ENCODE measurements around the gene THOC2.

Gene THOC2

GRCh38 chrX:123607806-123608205 is 125.0 kb downstream of the THOC2 start:
- Histone ChIP-seq H3K9me3 (ENCODE audit: insufficient read depth, low read length) (no peaks in the 10 kb centered on the region), H2AFZ (ENCODE audit: low read depth, low read length) (no peak overlapping the region), H3K9ac (ENCODE audit: low read length) (no peak overlapping the region), H3K79me2 (ENCODE audit: low read length) (no peaks in the 10 kb centered on the region), H3K4me3 (ENCODE audit: low read length) (no peak overlapping the region), H4K20me1 (ENCODE audit: insufficient read depth, low read length) (no peaks in the 10 kb centered on the region), H3K27ac (ENCODE audit: low read length) (no peak overlapping the region), H3K36me3 (replicated peaks; ENCODE audit: low read depth, low read length) (peaks cover 31% of the 10 kb centered on the region), H3K4me2 (ENCODE audit: low read length) (no peak overlapping the region), H3K27me3 (ENCODE audit: low read depth, low read length) (no peaks in the 10 kb centered on the region), H3K4me1 (ENCODE audit: low read length) (no peaks in the 10 kb centered on the region)
- TF ChIP-seq, protein P1, sequence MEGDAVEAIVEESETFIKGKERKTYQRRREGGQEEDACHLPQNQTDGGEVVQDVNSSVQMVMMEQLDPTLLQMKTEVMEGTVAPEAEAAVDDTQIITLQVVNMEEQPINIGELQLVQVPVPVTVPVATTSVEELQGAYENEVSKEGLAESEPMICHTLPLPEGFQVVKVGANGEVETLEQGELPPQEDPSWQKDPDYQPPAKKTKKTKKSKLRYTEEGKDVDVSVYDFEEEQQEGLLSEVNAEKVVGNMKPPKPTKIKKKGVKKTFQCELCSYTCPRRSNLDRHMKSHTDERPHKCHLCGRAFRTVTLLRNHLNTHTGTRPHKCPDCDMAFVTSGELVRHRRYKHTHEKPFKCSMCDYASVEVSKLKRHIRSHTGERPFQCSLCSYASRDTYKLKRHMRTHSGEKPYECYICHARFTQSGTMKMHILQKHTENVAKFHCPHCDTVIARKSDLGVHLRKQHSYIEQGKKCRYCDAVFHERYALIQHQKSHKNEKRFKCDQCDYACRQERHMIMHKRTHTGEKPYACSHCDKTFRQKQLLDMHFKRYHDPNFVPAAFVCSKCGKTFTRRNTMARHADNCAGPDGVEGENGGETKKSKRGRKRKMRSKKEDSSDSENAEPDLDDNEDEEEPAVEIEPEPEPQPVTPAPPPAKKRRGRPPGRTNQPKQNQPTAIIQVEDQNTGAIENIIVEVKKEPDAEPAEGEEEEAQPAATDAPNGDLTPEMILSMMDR (IDR thresholded peaks at IDR 0.05; ENCODE audit: low read depth, low read length), result no peak
- TF ChIP-seq EZH2phosphoT487 (IDR thresholded peaks at IDR 0.05; ENCODE audit: low read depth), result no peak

DNA sequence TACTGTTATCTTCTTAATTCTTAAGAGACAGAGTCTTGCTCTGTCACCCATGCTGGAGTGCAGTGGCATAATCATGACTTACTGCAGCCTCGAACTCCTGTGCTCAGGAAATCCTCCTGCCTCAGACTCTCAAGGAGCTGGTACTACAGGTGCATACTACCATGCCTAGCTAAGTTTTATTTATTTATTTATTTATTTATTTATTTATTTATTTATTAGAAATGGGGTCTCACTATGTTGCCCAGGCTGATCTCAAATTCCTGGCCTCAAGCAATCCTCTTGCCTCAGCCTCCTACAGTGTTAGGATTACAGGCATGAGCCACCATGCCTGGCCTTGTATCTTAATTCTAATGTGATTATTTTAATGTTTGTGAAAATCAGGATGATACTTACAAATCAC is 125.6 kb downstream of the THOC2 start:
- Histone ChIP-seq H3K4me1 (ENCODE audit: low read length) (no peaks in the 10 kb centered on the region), H3K9ac (ENCODE audit: low read length) (no peak overlapping the region), H3K9me3 (ENCODE audit: insufficient read depth, low read length) (no peaks in the 10 kb centered on the region), H3K36me3 (replicated peaks; ENCODE audit: low read depth, low read length) (peaks cover 34% of the 10 kb centered on the region), H4K20me1 (ENCODE audit: insufficient read depth, low read length) (no peaks in the 10 kb centered on the region), H3K27me3 (ENCODE audit: low read depth, low read length) (no peaks in the 10 kb centered on the region), H3K27ac (ENCODE audit: low read length) (no peak overlapping the region), H2AFZ (ENCODE audit: low read depth, low read length) (no peak overlapping the region), H3K4me3 (ENCODE audit: low read length) (no peak overlapping the region), H3K79me2 (ENCODE audit: low read length) (no peaks in the 10 kb centered on the region), H3K4me2 (ENCODE audit: low read length) (no peak overlapping the region)
- TF ChIP-seq, protein P1 (IDR thresholded peaks at IDR 0.05; ENCODE audit: low read depth, low read length), result no peak
- no peak for TF ChIP-seq EZH2phosphoT487 (IDR thresholded peaks at IDR 0.05; ENCODE audit: low read depth)

DNA sequence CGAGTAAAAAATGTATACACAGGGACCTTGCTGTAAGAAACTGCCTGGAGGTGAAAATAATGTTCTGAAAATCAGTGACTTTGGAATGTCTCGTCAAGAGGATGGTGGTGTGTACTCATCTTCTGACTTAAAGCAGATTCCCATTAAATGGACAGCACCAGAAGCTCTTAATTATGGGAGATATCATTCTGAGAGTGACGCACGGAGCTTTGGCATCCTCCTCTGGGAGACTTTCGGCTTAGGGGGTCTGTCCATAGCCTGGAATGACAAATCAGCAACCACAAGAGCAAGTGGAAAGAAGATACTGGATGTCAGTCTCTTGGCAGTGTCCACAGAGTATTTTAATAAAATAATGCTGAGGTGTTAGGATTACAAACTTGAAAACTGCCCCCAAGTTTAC is 129.4 kb downstream of the THOC2 start:
- Histone ChIP-seq H3K9me3 (ENCODE audit: insufficient read depth, low read length) (no peaks in the 10 kb centered on the region), H2AFZ (ENCODE audit: low read depth, low read length) (no peak overlapping the region), H3K4me2 (ENCODE audit: low read length) (no peak overlapping the region), H3K79me2 (ENCODE audit: low read length) (no peaks in the 10 kb centered on the region), H3K36me3 (replicated peaks; ENCODE audit: low read depth, low read length) (peaks cover 33% of the 10 kb centered on the region), H3K4me3 (ENCODE audit: low read length) (no peak overlapping the region), H3K4me1 (ENCODE audit: low read length) (no peaks in the 10 kb centered on the region), H4K20me1 (ENCODE audit: insufficient read depth, low read length) (no peaks in the 10 kb centered on the region), H3K9ac (ENCODE audit: low read length) (no peak overlapping the region), H3K27ac (ENCODE audit: low read length) (no peak overlapping the region), H3K27me3 (ENCODE audit: low read depth, low read length) (no peaks in the 10 kb centered on the region)
- no peak for TF ChIP-seq EZH2phosphoT487 (IDR thresholded peaks at IDR 0.05; ENCODE audit: low read depth)
- TF ChIP-seq, protein P1 (IDR thresholded peaks at IDR 0.05; ENCODE audit: low read depth, low read length), result no peak

DNA sequence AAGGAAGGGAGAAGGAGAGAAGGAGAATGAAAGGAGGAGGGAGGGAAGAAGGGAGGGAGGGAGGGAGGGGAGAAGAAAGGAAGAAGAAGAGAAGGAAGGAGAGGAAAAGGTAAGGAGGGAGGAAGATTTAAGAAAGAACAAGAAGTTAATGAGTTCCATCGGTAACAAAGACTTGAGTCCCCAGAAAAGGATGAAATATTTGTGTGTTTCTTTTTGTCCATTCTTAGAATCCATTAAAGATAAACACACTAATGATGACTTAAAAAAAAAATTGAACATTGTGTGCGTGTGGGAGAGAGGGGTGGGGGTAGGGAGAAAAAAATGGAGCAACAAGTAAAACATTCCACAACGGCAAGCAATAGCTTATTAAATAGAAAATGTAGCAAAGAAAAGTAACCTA is 131.4 kb downstream of the THOC2 start:
- TF ChIP-seq, protein P1 (IDR thresholded peaks at IDR 0.05; ENCODE audit: low read depth, low read length), result no peak
- TF ChIP-seq EZH2phosphoT487 (IDR thresholded peaks at IDR 0.05; ENCODE audit: low read depth), result no peak
- Histone ChIP-seq H3K9ac (ENCODE audit: low read length) (no peak overlapping the region), H3K36me3 (replicated peaks; ENCODE audit: low read depth, low read length) (peaks cover 25% of the 10 kb centered on the region), H3K4me3 (ENCODE audit: low read length) (no peak overlapping the region), H3K27me3 (ENCODE audit: low read depth, low read length) (no peaks in the 10 kb centered on the region), H3K4me2 (ENCODE audit: low read length) (no peak overlapping the region), H3K27ac (ENCODE audit: low read length) (no peak overlapping the region), H3K9me3 (ENCODE audit: insufficient read depth, low read length) (no peaks in the 10 kb centered on the region), H4K20me1 (ENCODE audit: insufficient read depth, low read length) (no peaks in the 10 kb centered on the region), H3K4me1 (ENCODE audit: low read length) (no peaks in the 10 kb centered on the region), H3K79me2 (ENCODE audit: low read length) (no peaks in the 10 kb centered on the region), H2AFZ (ENCODE audit: low read depth, low read length) (no peak overlapping the region)
